HEK293T (cell line): ENCODE results near the gene ZNF334.

ENCODE experiments used
- CTCF ChIA-PET: fragments of 350-600 bp; formaldehyde crosslinking; extraction: SDS; loops from one replicate; lab custom pipeline; 2021; ENCODE audit warnings: antibody characterized with exemption, inconsistent platforms; lab: Yijun Ruan, JAX
- POLR2A ChIA-PET: fragments of 350-600 bp; formaldehyde crosslinking; extraction: SDS; loops from one replicate; lab custom pipeline; 2020; ENCODE audit warnings: antibody characterized with exemption, inconsistent platforms; lab: Yijun Ruan, JAX
- DNase-seq: peaks from one replicate; pipeline ENCODE4 v3.0.0; 2012; ENCODE audit warnings: mixed read lengths; ENCODE audit errors: extremely low spot score
- ARNT ChIP-seq: fragments of 450-650 bp; IDR thresholded peaks from 2 replicates; pipeline ENCODE4 v1.6.1; 2017; ENCODE audit warnings: mild to moderate bottlenecking
- BHLHE40 ChIP-seq: fragments of 450-650 bp; IDR thresholded peaks from 2 replicates; pipeline ENCODE4 v1.6.1; 2016; ENCODE audit warnings: mild to moderate bottlenecking, moderate library complexity, borderline replicate concordance
- CTBP1 ChIP-seq: fragments of 450-650 bp; IDR thresholded peaks from 2 replicates; pipeline ENCODE4 v1.6.1; 2016; ENCODE audit warnings: borderline replicate concordance
- ELF4 ChIP-seq: fragments of 450-650 bp; IDR thresholded peaks from 2 replicates; pipeline ENCODE4 v1.6.1; 2017; ENCODE audit warnings: antibody characterized with exemption
- FOXA1 ChIP-seq: fragments of 450-650 bp; IDR thresholded peaks from 2 replicates; pipeline ENCODE4 v1.6.1; 2016; ENCODE audit warnings: mild to moderate bottlenecking
- FOXK2 ChIP-seq: fragments of 450-650 bp; IDR thresholded peaks from 2 replicates; pipeline ENCODE4 v1.6.1; 2016; ENCODE audit warnings: mild to moderate bottlenecking
- FOXM1 ChIP-seq: fragments of 450-650 bp; IDR thresholded peaks from 2 replicates; pipeline ENCODE4 v1.6.1; 2017; ENCODE audit warnings: mild to moderate bottlenecking, borderline replicate concordance
- HDGF ChIP-seq: fragments of 450-650 bp; IDR thresholded peaks from 2 replicates; pipeline ENCODE4 v1.6.1; 2017; ENCODE audit warnings: antibody characterized with exemption, borderline replicate concordance
- L3MBTL2 ChIP-seq: fragments of 450-650 bp; conservative IDR thresholded peaks from 2 replicates; pipeline ENCODE4 v1.6.1; 2016; ENCODE audit warnings: mild to moderate bottlenecking
- LEF1 ChIP-seq: fragments of 450-650 bp; IDR thresholded peaks from 2 replicates; pipeline ENCODE4 v1.6.1; 2017; ENCODE audit warnings: mild to moderate bottlenecking, borderline replicate concordance
- NFRKB ChIP-seq: fragments of 450-650 bp; IDR thresholded peaks from 2 replicates; pipeline ENCODE4 v1.6.1; 2016; ENCODE audit warnings: mild to moderate bottlenecking, moderate library complexity
- PKNOX1 ChIP-seq: fragments of 450-650 bp; IDR thresholded peaks from 2 replicates; pipeline ENCODE4 v1.6.1; 2016
- SP1 ChIP-seq: fragments of 450-650 bp; IDR thresholded peaks from 2 replicates; pipeline ENCODE4 v1.6.1; 2017
- SUZ12 ChIP-seq: fragments of 450-650 bp; IDR thresholded peaks from 2 replicates; pipeline ENCODE4 v1.6.1; 2016; ENCODE audit warnings: mild to moderate bottlenecking
- TARDBP ChIP-seq: fragments of 450-650 bp; IDR thresholded peaks from 2 replicates; pipeline ENCODE4 v1.6.1; 2016
- ZNF384 ChIP-seq: fragments of 450-650 bp; IDR thresholded peaks from 2 replicates; pipeline ENCODE4 v1.6.1; 2016

ZNF334 gene

GRCh38 chr20:46491354-46491753, 22.0 kb downstream of the ZNF334 start:
- ChIA-PET POLR2A (no interaction called here), CTCF (interaction anchor here (0.7 kb wide), 1 partner anchor 186 kb away, joined by 3 read pairs; no protein-coding TSS in a partner anchor)
- TF ChIP-seq BHLHE40, result no peak
- no peak for TF ChIP-seq FOXK2
- TF ChIP-seq SP1, result no peak
- no peak for TF ChIP-seq ELF4
- no peak for TF ChIP-seq ZNF384
- TF ChIP-seq PKNOX1, result no peak
- no peak for TF ChIP-seq L3MBTL2
- TF ChIP-seq NFRKB, result no peak
- TF ChIP-seq TARDBP, result no peak
- DNase-seq, result no peak

GRCh38 chr20:46488451-46488850, 24.9 kb downstream of the ZNF334 start:
- no peak for DNase-seq
- no peak for TF ChIP-seq ELF4
- no peak for TF ChIP-seq FOXK2
- TF ChIP-seq ZNF384, result no peak
- no peak for TF ChIP-seq FOXA1
- no peak for TF ChIP-seq FOXM1
- TF ChIP-seq L3MBTL2, result no peak
- no peak for TF ChIP-seq PKNOX1
- TF ChIP-seq ARNT, result no peak
- no peak for TF ChIP-seq LEF1
- TF ChIP-seq NFRKB, result no peak
- no peak for TF ChIP-seq HDGF
- TF ChIP-seq SUZ12, result no peak
- no peak for TF ChIP-seq SP1
- TF ChIP-seq BHLHE40, result no peak
- TF ChIP-seq TARDBP, result no peak
- no peak for TF ChIP-seq CTBP1
- POLR2A ChIA-PET, result interaction anchor here (0.7 kb wide), 1 partner anchor 11 kb away, joined by 3 read pairs; no protein-coding TSS in a partner anchor
- CTCF ChIA-PET, result no interaction called here

- ChIA-PET CTCF (no interaction called here), POLR2A (no interaction called here)
- TF ChIP-seq HDGF (no peak), PKNOX1 (no peak), FOXK2 (no peak), BHLHE40 (no peak), SP1 (no peak), ARNT (no peak), LEF1 (no peak), CTBP1 (no peak), ELF4 (no peak), NFRKB (no peak), SUZ12 (no peak), FOXA1 (no peak), FOXM1 (no peak), TARDBP (no peak), ZNF384 (no peak), L3MBTL2 (no peak)
- no peak for DNase-seq
These were observed 25.7 kb downstream of the ZNF334 start for GRCh38 chr20:46487628-46488027.

- no peak for DNase-seq
- ChIA-PET CTCF (interaction anchor here (0.6 to 0.7 kb wide), 2 partner anchors 25 to 463 kb away, joined by 3 read pairs; no protein-coding TSS in a partner anchor), POLR2A (no interaction called here)
- TF ChIP-seq FOXM1 (no peak), SUZ12 (no peak), PKNOX1 (no peak), ZNF384 (no peak), LEF1 (no peak), TARDBP (no peak), ELF4 (no peak), L3MBTL2 (no peak), ARNT (no peak), CTBP1 (no peak), BHLHE40 (no peak), NFRKB (no peak), FOXK2 (no peak), SP1 (no peak), FOXA1 (no peak), HDGF (no peak)
These were observed 27.9 kb downstream of the ZNF334 start for GRCh38 chr20:46485431-46485830.

GRCh38 chr20:46484954-46485353, 28.4 kb downstream of the ZNF334 start:
- TF ChIP-seq FOXK2 (no peak), NFRKB (no peak), L3MBTL2 (no peak), ARNT (no peak), HDGF (no peak), SUZ12 (no peak), SP1 (no peak), LEF1 (no peak), ZNF384 (no peak), ELF4 (no peak)
- ChIA-PET POLR2A (no interaction called here), CTCF (interaction anchor here (0.6 to 0.7 kb wide), 2 partner anchors 26 to 462 kb away, joined by 3 read pairs; no protein-coding TSS in a partner anchor)

GRCh38 chr20:46483879-46484278, 29.5 kb downstream of the ZNF334 start:
- no peak for DNase-seq
- CTCF ChIA-PET, result interaction anchor here (0.6 kb wide), 1 partner anchor 192 kb away, joined by 3 read pairs; no protein-coding TSS in a partner anchor
- TF ChIP-seq CTBP1, result no peak
- TF ChIP-seq BHLHE40, result no peak
- TF ChIP-seq SP1, result no peak
- TF ChIP-seq ELF4, result no peak
- TF ChIP-seq LEF1, result no peak
- TF ChIP-seq FOXM1, result no peak
- no peak for TF ChIP-seq FOXA1
- TF ChIP-seq ZNF384, result no peak
- TF ChIP-seq NFRKB, result no peak
- no peak for TF ChIP-seq HDGF
- TF ChIP-seq SUZ12, result no peak
- no peak for TF ChIP-seq PKNOX1
- no peak for TF ChIP-seq FOXK2
- TF ChIP-seq TARDBP, result no peak
- TF ChIP-seq ARNT, result no peak
- TF ChIP-seq L3MBTL2, result no peak
- POLR2A ChIA-PET, result interaction anchor here (1.0 kb wide), 1 partner anchor 9 kb away, joined by 3 read pairs; no protein-coding TSS in a partner anchor

More at GRCh38 chr20:46484954-46485353, 28.4 kb downstream of the ZNF334 start:
- no peak for DNase-seq
